ENCODE results near the gene SCAI.

- TF ChIP-seq POLR2A (IDR thresholded peaks at IDR 0.05) (no peak), CTCF (IDR thresholded peaks at IDR 0.05) (no peak)
These were observed 228.4 kb downstream of the SCAI start for GRCh38 chr9:124914753-124915405.
